ENCODE results near the gene SCN4B. TPM values are rescaled to one million over a fixed set of nuclear protein-coding genes. Genes with fewer than 3 reads are reported as not detected.
"Not testable (repeated sequence)": the region's sequence is repeated elsewhere in the genome, so short reads cannot be mapped to it uniquely, and the experiment has no call there.

Gene SCN4B
- total RNA-seq, 4 donors from 2014 or later: 3.7 to 8.4 (median 4.4) TPM

- H3K27me3 ChIP-seq: no peaks in the 10 kb centered on the region
- H3K4me3 ChIP-seq: no peak overlapping the region
- no peak overlapping the region for H3K27ac ChIP-seq (replicated peaks in 1 of 4)
- no peak for DNase-seq (ENCODE audit: extremely low spot score)
- no peaks in the 10 kb centered on the region for H3K9me3 ChIP-seq
- WGBS: 63% methylated on average over 6 of the region's 6 CpGs
- intact Hi-C loops (cut with DNase I): loop anchor here (2.0 to 5.0 kb wide), 2 partner anchors 93 to 154 kb away; no protein-coding TSS in a partner anchor
- no peaks in the 10 kb centered on the region for H3K36me3 ChIP-seq
- TF ChIP-seq CTCF (IDR thresholded peaks at IDR 0.05): no peak
- no peak for TF ChIP-seq POLR2AphosphoS5 (IDR thresholded peaks at IDR 0.05)
- no peak for TF ChIP-seq POLR2A (IDR thresholded peaks at IDR 0.05; ENCODE audit: low read depth)
- no peak for TF ChIP-seq EP300 (IDR thresholded peaks at IDR 0.05)
- H3K4me1 ChIP-seq: peaks cover 9 to 29% (median 22%) of the 10 kb centered on the region in 4 donors
Measured at GRCh38 chr11:118199135-118199534, 46.5 kb upstream of the SCN4B start.

- no peaks in the 10 kb centered on the region for H3K27me3 ChIP-seq
- H3K9me3 ChIP-seq: no peaks in the 10 kb centered on the region
- H3K4me3 ChIP-seq: peak overlapping the region in 3 of 4 donors; percentile 19 to 36 (median 23)
- intact Hi-C loops (cut with DNase I): loop anchor here (2.0 to 5.0 kb wide), 2 partner anchors 94 to 154 kb away; no protein-coding TSS in a partner anchor
- no peak for DNase-seq (ENCODE audit: extremely low spot score)
- H3K36me3 ChIP-seq: no peaks in the 10 kb centered on the region
- peaks cover 16 to 30% (median 23%) of the 10 kb centered on the region in 4 donors for H3K4me1 ChIP-seq
- no peak overlapping the region for H3K27ac ChIP-seq (replicated peaks in 1 of 4)
- no peak for TF ChIP-seq POLR2A (IDR thresholded peaks at IDR 0.05; ENCODE audit: low read depth)
- no peak for TF ChIP-seq EP300 (IDR thresholded peaks at IDR 0.05)
- peak; percentile 72 to 87 (median 83) for TF ChIP-seq CTCF (IDR thresholded peaks at IDR 0.05)
- TF ChIP-seq POLR2AphosphoS5 (IDR thresholded peaks at IDR 0.05): no peak
- 3% methylated on average over 9 of the region's 9 CpGs for WGBS
Measured at GRCh38 chr11:118198370-118198769, 45.7 kb upstream of the SCN4B start.

- no peaks in the 10 kb centered on the region for H3K9me3 ChIP-seq
- 42% methylated on average over 10 of the region's 10 CpGs for WGBS
- H3K27ac ChIP-seq (replicated peaks in 1 of 4): peak overlapping the region; percentile 42 to 76 (median 60)
- no peaks in the 10 kb centered on the region for H3K36me3 ChIP-seq
- TF ChIP-seq EP300 (IDR thresholded peaks at IDR 0.05) (no peak), CTCF (IDR thresholded peaks at IDR 0.05) (peak in 1 of 3 experiments; percentile 6), POLR2AphosphoS5 (IDR thresholded peaks at IDR 0.05) (peak; percentile 60 to 61)
- peaks cover 0 to 6% (median 0%) of the 10 kb centered on the region in 4 donors for H3K27me3 ChIP-seq
- H3K4me1 ChIP-seq: peaks cover 16 to 30% (median 23%) of the 10 kb centered on the region in 4 donors
- intact Hi-C loops (cut with DNase I): loop anchor here (5.0 kb wide), 1 partner anchor 97 kb away; no protein-coding TSS in a partner anchor
- H3K4me3 ChIP-seq: no peak overlapping the region
- DNase-seq (ENCODE audit: extremely low spot score): no peak
Measured at GRCh38 chr11:118194835-118195627, 42.4 kb upstream of the SCN4B start.

- TF ChIP-seq CTCF (IDR thresholded peaks at IDR 0.05) (no peak), POLR2A (IDR thresholded peaks at IDR 0.05; ENCODE audit: low read depth) (no peak), POLR2AphosphoS5 (IDR thresholded peaks at IDR 0.05) (no peak), EP300 (IDR thresholded peaks at IDR 0.05) (no peak)
- peak overlapping the region in 2 of 4 donors; percentile 6 to 42 for H3K27ac ChIP-seq (replicated peaks in 1 of 4)
- H3K36me3 ChIP-seq: no peaks in the 10 kb centered on the region
- WGBS: 70% methylated on average over 6 of the region's 6 CpGs
- H3K4me3 ChIP-seq: no peak overlapping the region
- peaks cover 16 to 29% (median 23%) of the 10 kb centered on the region in 4 donors for H3K4me1 ChIP-seq
- no peaks in the 10 kb centered on the region for H3K9me3 ChIP-seq
- intact Hi-C loops (cut with DNase I): no loop called here
- DNase-seq (ENCODE audit: extremely low spot score): no peak
- H3K27me3 ChIP-seq: peaks cover 0 to 8% (median 0%) of the 10 kb centered on the region in 4 donors
Measured at GRCh38 chr11:118193910-118194566, 41.4 kb upstream of the SCN4B start.

GRCh38 chr11:118192817-118193216 is 40.2 kb upstream of the SCN4B start:
- Histone ChIP-seq H3K27me3 (peaks cover 0 to 17% (median 0%) of the 10 kb centered on the region in 4 donors), H3K4me1 (peaks cover 16 to 22% (median 18%) of the 10 kb centered on the region in 4 donors)
- H3K4me3 ChIP-seq; H3K36me3 ChIP-seq; H3K9me3 ChIP-seq; DNase-seq (ENCODE audit: extremely low spot score); intact Hi-C loops (cut with DNase I); H3K27ac ChIP-seq (replicated peaks in 1 of 4): not testable (repeated sequence)
- 91% methylated on average over 5 of the region's 5 CpGs for WGBS

- 95% methylated on average over 2 of the region's 2 CpGs for WGBS
- H3K36me3 ChIP-seq; DNase-seq (ENCODE audit: extremely low spot score); H3K27ac ChIP-seq (replicated peaks in 1 of 4); H3K4me3 ChIP-seq; intact Hi-C loops (cut with DNase I); H3K9me3 ChIP-seq: not testable (repeated sequence)
- peaks cover 16 to 21% (median 18%) of the 10 kb centered on the region in 4 donors for H3K4me1 ChIP-seq
- H3K27me3 ChIP-seq: peaks cover 0 to 17% (median 0%) of the 10 kb centered on the region in 4 donors
Measured at GRCh38 chr11:118190942-118191506, 38.4 kb upstream of the SCN4B start.

Measured in esophagus muscularis mucosa (tissue), 4 donors.